HG02885 (cell line): ENCODE results near the gene SLC2A13.
A peak's percentile ranks its signal among the peaks of the same experiment; 100 is the strongest.
"Not testable (repeated sequence)": the region's sequence is repeated elsewhere in the genome, so short reads cannot be mapped to it uniquely, and the experiment has no call there.

Experiments used
- ATAC-seq: cut with Tn5 transposase; IDR thresholded peaks from one replicate; pipeline ENCODE4 v1.9.1; 2021; ENCODE audit warnings: mild to moderate bottlenecking; ENCODE audit not compliant: unreplicated experiment, poor library complexity

The SLC2A13 gene

DNA sequence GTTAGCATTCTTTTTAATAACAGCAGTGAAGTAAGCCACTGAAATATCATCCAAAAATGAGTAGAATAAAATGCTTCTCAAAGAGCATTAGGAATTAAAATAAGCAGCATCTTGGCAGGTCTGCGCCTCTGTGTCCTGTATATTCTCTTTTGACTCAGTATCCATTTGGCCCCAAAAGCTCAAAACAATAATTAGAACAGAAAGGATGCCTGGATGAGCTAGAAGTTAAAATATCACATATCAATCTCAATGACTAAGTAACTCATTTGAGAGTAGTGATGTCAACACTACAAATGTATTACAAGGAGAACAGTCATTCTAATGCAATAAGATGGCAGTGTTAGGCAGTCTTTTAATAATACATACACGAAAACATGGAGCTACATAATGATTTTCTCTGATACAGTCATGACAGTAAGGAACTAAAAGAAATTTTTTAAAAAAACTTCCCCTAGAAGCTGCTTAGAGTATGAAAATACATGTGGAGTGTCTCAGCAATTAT is 325.4 kb downstream of the SLC2A13 start:
- ATAC-seq: no peak

DNA sequence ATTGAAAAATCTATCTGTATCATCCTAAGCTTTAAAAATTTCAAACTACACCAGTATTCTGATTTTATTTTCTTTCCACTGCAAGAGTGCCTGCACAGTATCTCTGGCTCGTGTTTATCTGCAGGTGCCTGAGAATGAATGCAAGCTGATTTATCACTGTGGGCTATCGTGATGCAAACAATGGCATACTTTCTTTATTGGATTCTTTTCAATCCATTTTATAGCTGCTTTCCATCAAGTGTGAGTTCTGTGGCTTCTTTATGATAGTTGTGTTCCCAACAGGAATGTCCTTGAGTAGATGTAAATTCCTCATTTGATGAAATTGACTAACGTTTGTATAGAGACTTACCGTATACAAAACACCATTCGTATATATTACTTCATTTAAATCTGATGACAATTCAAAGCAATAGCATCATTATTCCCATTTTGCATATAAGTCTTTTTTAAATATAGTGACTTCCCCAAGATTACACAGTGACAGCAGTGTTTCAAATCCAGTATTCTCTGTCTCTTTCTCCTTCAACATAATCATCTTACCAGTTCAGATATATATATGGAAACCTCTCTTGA is 326.0 kb downstream of the SLC2A13 start:
- ATAC-seq: no peak

DNA sequence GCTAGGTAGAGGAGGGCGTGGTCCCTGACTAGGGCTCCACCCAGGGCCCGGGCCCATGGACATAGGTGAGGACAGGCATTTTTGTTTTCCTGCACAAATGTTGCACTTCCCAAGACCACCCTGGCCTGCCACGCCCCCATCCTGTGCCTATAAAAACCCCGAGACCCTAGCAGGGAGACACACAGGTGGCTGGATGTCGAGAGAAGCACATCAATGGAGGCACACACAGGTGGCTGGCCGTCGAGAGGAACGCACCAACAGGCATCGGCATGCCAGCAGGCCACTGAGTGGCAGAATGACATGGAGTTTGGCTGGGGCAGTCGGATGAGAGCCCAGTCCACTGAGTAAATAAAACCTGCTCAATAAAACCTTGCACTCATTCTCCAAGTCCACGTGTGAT is 328.4 kb downstream of the SLC2A13 start:
- no peak for ATAC-seq

DNA sequence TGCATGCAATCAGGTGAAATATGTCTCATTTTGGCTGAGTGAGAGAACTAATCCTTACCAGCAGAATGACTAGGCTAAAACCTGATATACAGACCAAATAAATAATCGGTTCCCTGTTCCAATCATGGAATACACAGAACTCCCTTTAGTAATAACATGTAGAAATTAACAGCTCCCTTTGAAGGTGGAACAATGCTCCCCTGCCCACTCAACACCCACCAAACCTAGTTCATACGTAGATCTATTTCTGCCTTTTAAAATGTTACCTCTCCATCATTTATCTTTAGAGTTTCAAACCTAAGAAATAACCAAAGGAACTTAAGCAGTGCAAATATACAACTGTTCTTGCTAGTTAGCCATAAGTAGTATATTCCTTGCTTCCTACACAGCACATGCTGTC is 332.6 kb downstream of the SLC2A13 start:
- no peak for ATAC-seq

DNA sequence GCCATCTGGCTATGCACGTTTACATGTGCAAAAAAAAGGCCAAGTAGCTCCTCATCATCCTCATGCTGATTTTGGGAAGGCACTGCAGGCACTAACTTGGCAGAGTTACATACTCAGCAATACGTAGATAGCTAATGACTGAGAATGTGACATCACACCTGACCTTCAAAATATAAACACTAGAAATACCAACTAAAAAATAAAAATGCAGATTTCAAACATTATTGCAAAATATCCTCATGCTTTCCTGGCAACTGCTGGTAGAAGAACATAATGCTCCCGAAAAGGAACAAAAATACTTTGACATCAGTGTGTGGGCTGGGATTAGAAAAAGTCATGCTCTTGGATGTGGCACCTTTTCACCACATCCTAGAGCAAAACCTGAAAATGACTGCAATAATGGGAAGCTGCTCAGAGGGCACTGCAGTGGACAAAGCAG is 333.0 kb downstream of the SLC2A13 start:
- no peak for ATAC-seq

DNA sequence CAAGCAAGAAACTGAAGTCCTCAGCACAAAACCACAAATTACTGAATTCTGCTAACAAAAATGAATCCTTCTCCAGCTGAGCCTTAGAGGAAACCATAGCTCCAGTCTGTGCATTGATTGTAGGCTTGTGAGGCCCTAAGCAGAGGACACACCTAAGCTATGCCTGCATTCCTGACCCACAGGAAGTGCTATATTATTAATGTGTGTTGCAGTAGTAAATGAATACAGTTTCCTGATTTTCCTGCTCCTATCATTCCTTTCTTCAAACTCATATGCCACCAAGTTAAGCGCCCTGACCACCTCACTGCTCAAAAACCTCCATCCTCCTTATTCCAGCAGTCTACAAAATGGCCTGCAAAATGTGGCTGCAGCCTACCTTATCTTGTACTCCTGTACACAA is 334.4 kb downstream of the SLC2A13 start:
- ATAC-seq: no peak

DNA sequence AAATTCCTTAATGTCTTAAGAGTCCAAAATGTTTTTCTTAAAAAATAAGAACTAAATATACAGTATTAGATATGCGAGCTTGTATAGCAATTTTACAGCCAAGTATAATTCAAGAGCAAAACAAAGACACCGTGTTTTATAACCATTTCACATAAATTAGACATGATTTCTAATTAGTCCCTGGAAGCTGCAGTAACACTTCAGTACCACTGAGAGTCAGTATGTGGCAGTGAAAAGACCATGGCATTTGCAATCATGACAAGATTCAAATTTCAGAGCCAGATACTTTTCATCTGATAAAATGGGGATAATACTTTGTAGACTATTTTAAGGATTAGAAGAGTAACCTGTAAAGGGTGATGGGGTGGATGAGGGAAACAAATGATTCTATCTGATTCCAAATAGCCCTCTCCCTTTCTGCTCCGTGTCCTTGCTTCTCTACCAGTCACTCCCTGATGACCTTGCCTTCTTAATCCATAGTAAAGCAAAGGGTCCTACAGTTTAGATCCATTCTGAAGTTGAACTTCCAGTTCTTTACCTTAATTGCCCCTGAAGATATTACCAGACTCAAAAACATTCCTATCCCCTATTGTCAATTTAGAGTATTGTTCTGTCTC is 340.8 kb downstream of the SLC2A13 start:
- ATAC-seq: peak; percentile 84

DNA sequence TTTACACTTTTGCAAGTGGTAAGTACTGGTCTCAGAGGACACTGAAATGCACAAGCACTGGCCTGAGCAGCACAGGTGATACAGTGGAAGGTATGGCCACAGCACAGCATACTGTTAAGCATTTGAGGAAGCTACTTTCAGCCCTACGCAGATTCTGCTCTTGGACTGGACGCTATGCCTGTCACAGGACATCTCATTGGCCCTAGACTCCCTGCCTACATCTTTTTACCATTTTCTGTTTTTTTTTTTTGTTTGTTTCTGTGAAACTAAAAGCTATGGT is 342.1 kb downstream of the SLC2A13 start:
- ATAC-seq: no peak

DNA sequence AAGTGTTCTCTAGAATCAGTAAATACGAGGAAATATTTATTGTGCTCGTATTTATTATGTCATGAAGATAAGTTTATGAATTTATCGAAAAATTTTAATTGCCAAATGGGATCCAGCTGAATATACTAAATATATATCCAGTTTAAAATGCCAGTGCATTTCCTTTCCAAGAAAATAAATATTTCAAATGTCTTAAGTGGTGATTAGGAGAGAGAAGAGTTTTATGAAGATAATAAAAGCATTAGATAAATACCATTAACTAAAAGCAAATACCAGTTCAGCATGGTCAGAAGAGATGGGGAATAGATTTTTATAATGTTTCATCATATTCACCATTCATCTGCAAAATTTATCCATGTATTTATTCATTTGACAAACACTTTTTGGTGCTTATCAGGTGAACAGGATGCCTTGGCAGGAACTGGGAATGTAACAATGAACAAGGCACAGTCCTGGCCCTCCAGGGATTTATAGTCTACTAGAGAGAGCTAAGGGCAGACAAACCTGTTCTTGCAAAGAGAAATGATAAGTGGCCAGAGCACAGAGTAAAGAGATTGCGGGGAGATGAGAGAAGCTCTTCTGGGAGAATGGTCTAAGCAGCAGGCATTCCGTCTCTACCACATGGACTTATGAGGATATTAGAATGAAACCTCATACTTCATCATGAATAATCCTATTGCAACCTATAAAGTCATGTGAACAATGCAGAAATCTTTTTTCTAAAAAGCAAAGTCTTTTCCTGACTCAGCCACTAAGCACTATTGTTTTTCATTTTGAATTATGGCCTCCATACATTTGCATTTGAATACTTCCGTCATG is 342.6 kb downstream of the SLC2A13 start:
- ATAC-seq: no peak

DNA sequence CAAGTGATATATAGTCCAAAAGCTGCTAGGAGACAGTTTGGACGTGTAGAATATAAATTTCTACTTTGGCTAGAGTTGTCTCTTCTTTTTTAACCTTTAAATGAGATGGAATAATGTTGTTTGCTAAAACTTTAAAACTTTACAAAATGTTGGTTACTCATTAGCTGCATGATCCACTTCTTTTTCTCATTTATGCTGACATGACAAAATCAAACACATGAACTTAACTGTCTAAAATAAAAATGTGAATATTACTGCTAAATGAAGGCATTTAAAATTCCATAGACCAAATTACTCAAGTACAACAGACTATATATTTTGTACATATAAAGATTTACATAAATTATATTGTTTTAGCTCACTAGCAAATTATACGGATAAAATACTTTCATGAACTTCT is 350.4 kb downstream of the SLC2A13 start:
- no peak for ATAC-seq

DNA sequence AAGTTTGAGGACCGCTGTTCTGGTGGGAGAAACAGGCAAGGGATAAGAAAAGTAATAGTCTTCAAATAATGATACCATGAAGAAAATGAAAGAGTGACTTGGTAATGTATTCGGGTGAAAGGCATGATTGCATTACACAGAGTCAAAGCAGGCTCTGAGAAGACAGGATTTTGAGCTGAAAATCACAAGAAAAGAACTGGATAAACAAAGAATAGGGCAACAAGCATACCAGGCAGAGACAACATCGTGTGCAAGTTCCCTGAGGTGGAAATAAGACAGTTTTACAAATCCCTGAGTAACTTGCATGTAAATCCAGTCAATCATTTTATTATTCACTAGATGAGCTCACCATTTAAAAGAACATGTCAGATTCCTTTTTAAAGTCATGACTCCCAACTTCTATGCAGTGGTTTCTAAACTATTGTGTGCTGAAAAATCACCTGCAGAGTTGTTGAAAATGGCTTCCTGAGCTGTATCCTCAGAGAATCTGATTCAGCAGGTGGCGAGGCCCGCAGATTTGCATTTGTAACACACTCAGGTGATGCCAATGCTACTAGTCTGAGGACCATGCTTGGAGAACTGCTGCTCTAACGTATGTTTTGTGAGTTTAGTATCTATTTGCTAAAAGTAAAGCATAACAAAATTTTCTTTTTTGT is 353.3 kb downstream of the SLC2A13 start:
- ATAC-seq: no peak

DNA sequence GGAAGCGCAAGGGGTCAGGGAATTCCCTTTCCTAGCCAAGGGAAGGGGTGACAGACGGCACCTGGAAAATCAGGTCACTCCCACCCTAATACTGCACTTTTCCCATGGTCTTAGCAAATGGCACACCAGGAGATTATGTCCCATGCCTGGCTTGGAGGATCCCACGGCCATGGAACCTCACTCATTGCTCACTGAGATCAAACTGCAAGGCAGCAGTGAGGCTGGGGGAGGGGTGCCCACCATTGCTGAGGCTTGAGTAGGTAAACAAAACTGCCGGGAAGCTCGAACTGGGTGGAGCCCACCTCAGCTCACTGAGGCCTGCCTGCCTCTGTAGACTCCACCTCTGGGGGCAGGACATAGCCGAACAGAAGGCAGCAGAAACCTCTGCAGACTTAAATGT is 359.7 kb downstream of the SLC2A13 start:
- not testable (repeated sequence) for ATAC-seq

DNA sequence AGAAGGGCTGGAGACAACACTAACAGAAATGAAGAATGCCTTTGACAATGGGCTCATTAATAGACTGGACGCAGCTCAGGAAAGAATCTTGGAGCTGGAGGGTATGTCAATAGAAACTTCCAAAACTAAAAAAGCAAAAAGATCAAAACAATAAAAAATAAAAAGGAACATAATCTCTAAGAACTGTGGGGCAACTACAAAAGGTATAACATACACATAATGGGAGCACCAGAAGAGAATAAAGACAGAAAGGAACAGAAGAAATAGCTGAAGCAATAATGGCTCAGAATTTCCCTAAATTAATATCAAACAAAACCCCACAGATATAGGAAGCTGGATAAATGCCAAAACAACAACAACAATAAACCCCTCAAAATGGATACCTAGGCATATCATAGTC is 362.2 kb downstream of the SLC2A13 start:
- ATAC-seq: no peak

DNA sequence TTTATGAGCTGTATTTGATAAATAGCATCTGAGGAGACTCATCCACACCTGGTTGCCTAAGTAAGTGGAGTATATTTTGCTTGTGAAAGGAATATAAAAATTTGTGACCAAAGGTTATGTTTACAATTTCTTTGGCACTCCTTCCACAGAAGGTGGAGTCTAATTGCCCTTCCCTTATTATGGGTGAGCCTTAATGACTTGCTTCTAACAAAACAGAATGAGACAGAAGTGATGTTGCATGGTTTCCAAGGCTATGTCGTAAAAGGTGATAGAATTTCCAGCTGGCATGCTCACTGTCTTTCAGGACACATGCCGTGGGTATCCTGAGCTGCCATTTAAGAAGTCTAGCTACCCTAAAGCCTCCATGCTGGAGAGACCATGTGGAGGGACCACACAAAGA is 369.5 kb downstream of the SLC2A13 start:
- no peak for ATAC-seq

DNA sequence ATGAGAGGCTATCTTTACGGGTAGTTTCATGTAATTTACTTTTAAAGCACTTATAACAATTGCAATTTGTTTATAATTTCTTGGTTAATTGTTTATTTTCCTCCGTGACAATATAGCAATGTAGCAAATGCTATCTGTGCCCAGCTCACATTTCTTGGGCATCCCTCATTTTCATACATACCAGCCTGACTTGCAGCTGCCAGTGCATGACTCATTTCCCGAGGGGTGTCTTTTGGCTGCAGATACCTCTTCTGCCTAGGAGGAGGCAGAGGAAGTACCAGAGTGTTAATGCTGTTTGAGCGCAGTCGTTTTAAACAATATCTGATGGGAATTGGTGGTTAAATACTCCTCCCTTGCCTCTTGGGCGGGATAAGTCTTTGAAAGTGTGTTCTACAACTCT is 382.1 kb downstream of the SLC2A13 start:
- no peak for ATAC-seq

DNA sequence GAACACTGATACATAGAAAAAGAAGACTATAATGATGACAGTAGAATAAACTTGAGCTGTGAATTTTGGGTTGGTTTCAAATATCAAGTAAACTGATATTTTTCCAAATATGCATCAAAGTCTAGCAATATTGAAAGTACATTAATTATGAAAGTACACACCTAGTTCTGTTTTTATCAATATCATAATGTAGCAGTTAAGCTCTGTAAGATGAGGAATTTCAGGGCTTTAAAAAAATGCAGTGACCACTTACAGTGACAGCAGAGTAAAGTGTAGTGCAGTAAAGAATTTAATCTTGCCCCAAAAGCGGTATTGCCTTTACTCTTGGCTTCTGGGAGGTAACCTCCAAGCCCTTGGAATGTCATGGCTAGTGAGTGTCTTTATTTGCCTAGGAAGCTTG is 383.4 kb downstream of the SLC2A13 start:
- ATAC-seq: no peak

DNA sequence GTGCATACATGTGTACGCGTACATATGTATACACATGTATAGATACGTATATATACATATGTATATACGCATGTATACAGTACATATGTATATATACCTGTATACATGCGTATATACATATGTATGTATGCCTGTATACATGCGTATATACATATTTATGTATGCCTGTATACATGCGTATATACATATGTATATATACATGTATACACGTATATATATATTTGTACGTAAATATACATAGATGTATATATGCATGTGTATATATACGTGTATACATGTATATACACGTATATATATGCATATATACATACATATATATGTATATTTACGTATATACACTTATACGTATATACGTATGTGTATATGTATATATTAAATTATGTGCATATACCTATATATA is 392.3 kb downstream of the SLC2A13 start:
- ATAC-seq: no peak

DNA sequence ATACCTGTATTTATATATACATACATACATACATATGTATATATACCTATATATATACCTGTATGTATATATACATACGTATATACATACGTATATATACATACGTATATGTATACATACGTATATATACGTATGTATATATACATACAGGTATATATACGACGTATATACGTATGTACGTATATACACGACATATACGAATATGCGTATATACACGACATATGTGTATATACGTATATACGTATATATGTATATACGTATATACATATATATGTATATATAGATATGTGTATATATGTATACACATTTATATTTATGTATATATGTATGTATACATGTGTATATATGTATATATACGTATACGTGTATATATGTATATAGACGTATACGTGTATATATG is 393.5 kb downstream of the SLC2A13 start:
- no peak for ATAC-seq
